GM19397 (cell line): ENCODE data around the gene NXPE4.
"Not testable (repeated sequence)": the region's sequence is repeated elsewhere in the genome, so short reads cannot be mapped to it uniquely, and the experiment has no call there.

Source experiments
- ATAC-seq: cut with Tn5 transposase; IDR thresholded peaks from one replicate; pipeline ENCODE4 v1.9.1; 2021; ENCODE audit warnings: mild to moderate bottlenecking, moderate library complexity; ENCODE audit not compliant: unreplicated experiment

The NXPE4 gene

DNA sequence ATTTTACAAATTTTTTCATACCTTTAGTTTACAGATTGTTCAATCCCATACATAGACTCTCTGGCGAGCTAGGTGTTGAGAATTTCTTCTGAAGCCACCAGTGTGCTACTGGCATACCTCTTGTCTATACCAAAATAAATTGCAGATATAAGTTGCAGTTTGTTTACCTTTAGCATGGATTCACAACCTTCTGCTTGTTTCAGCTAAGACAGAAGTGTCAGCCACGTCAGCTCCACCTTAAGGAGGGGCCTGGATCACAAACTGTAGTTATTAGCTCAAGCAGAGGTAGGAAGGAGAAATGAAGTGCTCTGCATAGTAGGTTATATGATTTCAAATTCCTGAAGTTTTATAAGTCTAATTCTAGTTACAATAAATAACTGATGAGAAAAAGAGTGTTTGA, at the start of gene NXPE4:
Gene NXPE4, minus strand, starts transcription at position 216 of the 400 bp plus-strand sequence. CDS start 1,027 bp downstream, outside the sequence.
- ATAC-seq = no peak

DNA sequence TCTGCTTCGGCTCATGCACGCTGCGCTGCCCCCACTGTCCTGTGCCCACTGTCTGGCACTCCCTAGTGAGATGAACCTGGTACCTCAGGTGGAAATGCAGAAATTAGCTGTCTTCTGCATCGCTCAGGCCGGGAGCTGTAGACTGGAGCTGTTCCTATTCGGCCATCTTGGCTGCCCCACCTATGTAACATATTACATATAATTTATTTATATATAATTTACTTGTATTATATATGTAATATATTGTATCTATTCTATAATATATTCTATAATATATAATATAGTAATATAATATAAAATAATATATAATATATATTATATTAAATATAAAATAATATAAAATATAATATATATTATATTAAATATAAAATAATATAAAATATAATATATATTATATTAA, 43.9 kb upstream of the NXPE4 start:
- ATAC-seq = not testable (repeated sequence)

DNA sequence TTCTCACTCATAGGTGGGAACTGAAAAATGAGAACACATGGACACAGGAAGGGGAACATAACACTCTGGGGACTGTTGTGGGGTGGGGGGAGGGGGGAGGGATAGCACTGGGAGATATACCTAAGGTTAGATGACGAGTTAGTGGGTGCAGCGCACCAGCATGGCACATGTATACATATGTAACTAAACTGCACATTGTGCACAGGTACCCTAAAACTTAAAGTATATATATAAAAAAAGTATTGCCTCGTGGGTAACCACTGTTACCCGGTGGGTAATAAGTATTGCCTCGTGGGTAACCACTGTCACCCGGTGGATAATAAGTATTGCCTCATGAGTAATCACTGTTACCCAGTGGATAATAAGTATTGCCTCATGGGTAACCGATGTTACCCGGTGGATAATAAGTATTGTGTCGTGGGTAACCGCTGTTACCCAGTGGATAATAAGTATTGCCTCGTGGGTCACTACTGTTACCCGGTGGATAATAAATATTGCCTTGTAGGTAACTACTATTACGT, 35.9 kb upstream of the NXPE4 start:
- ATAC-seq = not testable (repeated sequence)

DNA sequence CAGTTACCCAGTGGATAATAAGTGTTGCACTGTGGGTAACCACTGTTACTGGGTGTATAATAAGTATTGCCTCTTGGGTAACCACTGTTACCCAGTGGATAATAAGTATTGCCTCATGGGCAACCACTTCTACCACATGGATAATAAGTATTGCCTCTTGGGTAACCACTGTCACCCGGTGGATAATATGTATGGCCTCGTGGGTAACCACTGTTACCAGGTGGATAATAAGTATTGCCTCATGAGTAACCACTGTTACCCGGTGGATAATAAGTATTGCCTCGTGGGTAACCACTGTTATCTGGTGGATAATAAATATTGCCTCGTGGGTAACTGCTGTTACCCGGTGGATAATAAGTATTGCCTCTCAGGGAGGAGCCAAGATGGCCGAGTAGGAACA, 29.7 kb upstream of the NXPE4 start:
- ATAC-seq = no peak

DNA sequence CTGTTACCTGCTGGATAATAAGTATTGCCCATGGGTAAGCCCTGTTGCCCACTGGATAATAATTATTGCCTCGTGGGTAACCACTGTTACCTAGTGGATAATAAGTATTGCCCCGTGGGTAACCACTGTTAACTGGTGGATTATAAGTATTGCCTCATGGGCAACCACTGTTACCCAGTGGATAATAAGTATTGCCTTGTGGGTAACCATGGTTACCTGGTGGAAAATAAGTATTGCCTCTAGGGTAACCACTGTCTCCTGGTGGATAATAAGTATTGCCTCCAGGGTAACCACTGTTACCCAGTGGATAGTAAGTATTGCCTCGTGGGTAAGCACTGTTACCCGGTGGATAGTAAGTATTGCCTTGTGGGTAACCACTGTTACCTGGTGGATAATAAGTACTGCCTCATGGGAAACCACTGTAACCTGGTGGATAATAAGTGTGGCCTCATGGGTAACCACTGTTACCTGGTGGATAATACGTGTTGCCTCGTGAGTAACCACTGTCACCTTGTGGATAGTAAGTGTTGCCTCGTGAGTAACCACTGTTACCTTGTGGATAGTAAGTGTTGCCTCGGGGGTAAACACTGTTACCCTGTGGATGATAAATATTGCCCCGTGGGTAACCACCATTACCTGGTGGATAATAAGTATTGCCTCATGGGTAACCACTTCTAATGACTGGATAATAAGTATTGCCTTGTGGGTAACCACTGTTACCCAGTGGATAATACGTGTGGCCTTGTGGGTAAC, 29.0 kb upstream of the NXPE4 start:
- no peak for ATAC-seq

DNA sequence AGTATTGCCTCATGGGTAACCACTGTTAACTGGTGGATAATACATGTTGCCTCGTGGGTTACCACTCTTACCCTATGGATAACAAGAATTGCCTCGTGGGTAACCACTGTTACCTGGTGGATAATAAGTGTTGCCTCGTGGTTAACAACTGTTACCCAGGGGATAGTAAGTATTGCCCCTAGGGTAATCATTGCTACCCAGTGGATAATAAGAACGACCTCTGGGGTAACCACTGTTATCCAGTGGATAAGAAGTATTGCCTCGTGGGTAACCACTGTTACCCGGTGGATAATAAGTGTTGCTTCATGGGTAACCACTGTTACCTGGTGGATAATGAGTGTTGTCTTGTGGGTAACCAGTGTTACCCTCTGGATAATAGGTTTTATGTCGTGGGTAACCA, 28.1 kb upstream of the NXPE4 start:
- ATAC-seq = no peak

DNA sequence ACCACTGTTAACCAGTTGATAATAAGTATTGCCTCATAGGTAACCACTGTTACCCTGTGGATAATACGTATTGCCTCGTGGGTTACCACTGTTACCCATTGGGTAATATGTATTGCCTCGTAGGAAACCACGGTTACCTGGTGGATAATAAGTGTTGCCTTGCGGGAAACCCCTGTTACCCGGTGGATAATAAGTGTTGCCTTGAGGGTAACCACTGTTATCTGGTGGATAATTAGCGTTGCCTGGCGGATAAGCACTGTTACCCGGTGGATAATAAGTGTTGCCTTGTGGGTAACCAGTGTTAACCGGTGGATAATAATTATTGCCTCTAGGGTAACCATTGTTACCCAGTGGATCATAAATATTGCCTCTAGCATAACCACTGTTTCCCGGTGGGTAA, 27.3 kb upstream of the NXPE4 start:
- no peak for ATAC-seq

DNA sequence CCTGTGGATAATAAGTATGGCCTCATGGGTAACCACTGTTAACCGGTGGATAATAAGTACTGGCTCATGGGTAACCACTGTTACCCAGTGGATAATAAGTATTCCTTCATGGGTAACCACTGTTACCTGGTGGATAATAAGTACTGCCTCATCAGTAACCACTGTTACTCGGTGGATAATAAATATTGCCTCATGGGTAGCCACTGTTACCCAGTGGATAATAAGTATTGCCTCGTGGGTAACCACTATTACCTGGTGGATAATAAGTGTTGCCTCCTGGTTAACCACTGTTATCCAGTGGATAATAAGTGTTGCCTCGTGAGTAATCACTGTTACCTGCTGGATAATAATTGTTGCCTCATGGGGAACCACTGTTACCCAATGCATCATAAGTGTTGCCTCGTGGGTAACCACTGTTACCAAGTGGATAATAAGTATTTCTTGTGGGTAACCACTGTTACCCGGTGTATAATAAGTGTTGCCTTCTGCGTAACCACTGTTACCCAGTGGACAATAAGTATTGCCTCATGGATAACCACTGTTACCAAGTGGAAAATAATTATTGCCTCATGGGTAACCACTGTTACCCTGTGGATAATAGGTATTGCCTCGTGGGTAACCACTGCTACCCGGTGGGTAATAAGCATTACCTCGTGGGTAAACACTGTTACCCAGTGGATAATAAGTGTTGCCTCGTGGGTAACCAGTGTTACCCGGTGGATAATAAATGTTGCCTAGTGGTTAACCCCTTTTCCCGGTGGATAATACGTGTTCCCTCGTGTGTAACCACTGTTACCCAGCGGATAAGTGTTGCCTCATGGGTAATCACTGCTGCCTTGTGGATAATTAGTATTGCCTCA, 26.6 kb upstream of the NXPE4 start:
- ATAC-seq = no peak

DNA sequence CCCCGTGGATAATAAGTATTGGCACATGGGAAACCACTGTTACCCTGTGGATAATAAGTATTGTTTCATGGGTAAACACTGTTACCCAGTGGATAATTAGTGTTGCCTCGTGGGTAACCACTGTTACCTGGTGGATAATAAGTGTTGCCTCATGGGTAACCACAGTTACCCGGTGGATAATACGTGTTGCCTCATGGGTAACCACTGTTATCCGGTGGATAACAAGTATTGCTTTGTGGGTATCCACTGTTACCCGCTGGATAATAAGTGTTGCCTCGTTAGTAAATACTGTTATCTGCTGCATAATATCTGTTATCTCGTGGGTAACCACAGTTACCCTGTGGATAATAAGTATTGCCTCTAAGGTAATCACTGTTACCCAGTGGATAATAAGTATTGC, 25.5 kb upstream of the NXPE4 start:
- ATAC-seq = no peak

DNA sequence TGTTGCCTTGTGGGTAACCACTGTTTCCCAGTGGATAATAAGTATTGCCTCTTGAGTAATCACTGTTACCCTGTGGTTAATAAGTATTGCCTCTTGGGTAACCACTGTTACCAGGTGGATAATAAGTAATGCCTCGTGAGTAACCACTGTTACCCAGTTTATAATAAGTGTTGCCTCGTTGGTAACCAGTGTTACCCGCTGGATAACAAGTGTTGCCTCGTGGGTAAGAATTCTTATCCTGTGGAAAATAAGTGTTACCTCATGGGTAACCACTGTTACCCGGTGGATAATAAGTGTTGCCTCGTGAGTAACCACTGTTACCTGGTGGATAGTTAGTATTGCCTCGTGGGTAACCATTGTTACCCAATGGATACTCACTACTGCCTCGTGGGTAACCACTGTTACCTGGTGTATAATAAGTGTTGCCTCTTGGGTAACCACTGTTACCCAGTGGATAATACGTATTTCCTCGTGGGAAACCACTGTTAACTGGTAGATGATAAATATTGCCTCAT, 24.1 kb upstream of the NXPE4 start:
- no peak for ATAC-seq

DNA sequence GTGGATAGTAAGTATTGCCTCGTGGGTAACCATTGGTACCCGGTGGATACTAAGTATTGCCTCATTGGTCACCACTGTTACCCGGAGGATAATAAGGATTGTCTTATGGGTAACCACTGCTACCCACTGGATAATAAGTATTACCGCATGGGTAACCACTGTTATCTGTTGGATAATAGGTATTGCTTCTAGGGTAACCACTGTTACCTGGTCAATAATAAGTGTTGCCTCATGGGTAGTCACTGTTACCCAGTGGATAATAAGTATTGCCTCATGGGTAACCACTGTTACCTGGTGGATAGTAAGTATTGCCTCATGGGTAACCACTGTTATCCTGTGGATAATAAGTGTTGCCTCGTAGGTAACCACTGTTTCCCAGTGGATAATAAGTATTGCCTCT, 22.6 kb upstream of the NXPE4 start:
- ATAC-seq = no peak

DNA sequence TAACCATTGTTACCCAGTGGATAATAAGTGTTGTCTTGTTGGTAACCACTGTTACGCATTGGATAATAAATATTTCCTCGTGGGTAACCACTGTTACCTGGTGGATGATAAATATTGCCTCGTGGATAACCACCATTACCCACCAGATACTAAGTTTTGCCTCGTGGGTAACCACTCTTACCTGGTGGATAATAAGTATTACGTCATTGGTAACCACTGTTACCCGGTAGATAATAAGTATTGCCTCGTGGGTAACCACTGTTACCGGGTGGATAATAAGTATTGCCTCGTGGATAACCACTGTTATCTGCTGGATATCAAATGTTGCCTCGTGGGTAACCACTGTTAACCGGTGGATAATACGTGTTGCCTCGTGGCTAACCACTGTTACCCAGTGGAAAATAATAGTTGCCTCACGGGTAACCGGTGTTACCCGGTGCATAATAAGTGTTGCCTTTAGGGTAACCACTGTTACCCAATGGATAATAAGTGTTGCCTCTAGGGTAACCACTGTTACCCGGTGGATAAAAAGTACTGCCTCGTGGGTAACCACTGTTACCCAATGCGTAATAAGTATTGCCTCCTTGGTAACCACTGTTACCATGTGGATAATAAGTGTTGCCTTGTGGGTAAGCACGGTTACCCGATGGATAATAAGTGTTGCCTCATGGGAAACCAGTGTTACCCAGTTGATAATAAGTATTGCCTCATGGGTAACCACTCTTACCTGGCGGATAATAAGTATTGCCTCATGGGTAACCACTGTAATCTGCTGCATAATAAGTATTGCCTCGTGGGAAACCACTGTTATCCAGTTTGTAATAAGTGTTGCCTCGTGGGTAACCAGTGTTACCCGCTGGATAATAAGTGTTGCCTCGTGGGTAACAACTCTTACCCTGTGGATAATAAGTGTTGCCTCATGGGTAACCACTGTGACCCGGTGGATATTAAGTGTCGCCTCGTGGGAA, 21.9 kb upstream of the NXPE4 start:
- ATAC-seq = no peak

DNA sequence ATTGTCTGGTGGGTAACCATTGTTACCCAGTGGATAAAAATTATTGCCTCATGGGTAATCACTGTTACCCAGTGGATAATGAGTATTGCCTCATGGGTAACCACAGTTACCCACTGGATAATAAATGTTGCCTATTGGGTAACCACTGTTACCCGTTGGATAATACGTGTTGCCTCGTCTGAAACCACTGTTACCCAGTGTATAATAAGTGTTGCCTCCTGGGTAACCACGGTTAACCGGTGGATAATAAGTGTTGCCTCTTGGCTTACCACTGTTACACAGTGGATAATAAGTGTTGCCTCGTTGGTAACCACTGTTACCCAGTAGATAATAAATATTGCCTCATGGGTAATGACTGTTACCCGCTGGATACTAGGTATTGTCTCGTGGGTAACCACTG, 20.9 kb upstream of the NXPE4 start:
- no peak for ATAC-seq

DNA sequence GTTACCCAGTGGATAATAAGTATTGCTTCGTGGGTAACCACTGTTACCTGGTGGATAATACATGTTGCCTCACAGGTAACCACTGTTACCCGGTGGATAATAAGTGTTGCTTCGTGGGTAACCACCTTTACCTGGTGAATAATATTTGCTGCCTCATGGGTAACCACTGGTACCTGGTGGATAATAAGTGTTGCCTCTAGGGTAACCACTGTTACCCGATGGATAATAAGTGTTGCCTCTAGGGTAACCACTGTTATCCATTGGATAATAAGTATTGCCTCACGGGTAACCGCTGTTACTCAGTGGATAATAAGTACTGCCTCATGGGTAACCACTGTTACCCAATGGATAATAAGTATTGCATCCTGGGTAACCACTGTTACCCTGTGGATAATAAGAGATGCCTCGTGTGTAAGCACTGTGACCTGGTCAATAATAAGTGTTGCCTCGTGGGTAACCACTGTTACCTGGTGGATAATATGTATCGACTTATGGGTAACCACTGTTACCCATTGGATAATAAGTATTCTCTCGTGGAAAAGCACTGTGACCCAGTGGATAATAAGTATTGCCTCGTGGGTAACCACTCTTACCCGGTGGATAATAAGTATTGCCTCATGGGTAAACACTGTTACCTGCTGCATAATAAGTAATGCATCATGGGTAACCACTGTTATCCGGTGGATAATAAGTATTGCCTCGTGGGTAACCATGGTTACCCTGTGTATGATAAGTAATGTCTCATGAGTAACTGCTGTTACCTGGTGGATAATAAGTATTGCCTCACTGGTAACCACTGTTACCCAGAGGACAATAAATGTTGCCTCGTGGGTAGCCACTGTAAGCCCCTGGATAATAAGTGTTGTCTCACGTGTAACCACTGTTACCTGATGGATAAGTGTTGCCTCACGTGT, 20.1 kb upstream of the NXPE4 start:
- no peak for ATAC-seq

DNA sequence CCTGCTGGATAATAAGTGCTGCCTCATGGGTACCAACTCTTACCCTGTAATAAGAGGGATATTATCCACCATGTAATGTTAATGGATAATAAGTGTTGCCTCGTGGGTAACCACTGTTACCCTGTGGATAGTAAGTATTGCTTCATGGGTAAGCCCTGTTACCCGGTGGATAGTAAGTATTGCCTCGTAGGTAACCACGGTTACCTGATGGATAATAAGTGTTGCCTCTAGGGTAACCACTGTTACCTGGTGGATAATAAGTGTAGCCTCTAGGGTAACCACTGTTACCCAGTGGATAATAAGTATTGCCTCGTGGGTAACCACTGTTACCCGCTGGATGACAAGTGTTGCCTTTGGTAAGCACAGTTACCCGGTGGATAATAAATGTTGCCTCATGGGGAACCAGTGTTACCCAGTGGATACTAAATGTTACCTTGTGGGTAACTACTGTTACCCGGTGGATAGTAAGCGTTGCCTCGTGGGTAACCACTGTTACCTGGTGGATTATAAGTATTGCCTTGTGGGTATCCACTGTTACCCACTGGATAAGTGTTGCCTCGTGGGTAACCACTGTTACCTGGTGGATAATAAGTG, 18.6 kb upstream of the NXPE4 start:
- no peak for ATAC-seq

DNA sequence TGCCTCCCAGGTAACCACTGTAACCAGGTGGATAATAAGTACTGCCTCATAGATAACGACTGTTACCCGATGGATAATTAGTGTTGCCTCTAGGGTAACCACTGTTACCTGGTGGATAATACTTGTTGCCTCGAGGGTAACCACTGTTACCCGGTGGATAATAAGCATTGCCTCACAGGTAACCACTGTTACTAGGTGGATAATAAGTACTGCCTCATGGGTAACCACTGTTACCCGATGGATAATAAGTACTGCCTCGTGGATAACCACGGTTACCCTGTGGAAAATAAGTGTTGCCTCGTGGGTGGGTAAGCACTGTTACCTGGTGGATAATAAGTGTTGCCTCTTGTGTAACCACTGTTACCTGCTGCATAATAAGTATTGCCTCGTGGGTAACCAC, 17.5 kb upstream of the NXPE4 start:
- not testable (repeated sequence) for ATAC-seq

DNA sequence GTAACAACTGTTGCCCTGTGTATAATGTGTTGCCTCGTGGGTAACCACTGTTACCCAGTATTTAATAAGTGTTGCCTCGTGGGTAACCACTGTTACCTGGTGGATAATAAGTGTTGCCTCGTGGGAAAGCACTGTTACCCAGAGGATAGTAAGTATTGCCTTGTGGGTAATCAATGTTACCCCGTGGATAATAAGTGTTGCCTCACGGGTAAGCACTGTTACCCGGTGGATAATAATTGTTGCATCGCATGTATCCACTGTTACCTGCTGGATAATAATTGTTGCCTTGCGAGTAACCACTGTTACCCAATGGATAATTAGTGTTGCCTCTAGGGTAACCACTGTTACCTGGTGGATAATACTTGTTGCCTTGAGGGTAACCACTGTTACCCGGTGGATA, 17.1 kb upstream of the NXPE4 start:
- no peak for ATAC-seq

DNA sequence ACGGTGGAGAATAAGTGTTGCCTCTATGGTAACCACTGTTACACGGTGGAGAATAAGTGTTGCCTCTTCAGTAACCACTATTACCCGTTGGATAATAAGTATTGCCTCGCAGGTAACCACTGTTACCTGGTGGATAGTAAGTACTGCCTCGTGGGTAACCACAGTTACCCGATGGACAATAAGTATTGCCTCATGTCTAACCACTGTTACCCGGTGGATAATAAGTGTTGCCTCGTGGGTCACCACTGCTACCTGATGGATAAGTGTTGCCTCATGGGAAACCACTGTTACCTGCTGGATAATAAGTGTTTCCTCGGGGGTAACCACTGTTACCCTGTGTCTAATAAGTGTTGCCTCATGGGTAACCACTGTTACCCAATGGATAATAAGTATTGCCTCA, 16.6 kb upstream of the NXPE4 start:
- not testable (repeated sequence) for ATAC-seq
